Amygdala (tissue), 56 donors: ENCODE data around the gene JAZF1.
"Not testable (repeated sequence)": the region's sequence is repeated elsewhere in the genome, so short reads cannot be mapped to it uniquely, and the experiment has no call there.

Experiments used
- DNase-seq, 56 donors: peaks; one replicate each; lab custom pipeline; 2025; lab: John Stamatoyannopoulos, UW

JAZF1 gene

GRCh38 chr7:27929127-27929526, 251.5 kb downstream of the JAZF1 start:
- no peak for DNase-seq

- no peak for DNase-seq
These were observed 252.6 kb downstream of the JAZF1 start for GRCh38 chr7:27928001-27928400.

- DNase-seq = no peak
These were observed 254.9 kb downstream of the JAZF1 start for GRCh38 chr7:27925573-27926201.

GRCh38 chr7:27923642-27923980, 257.0 kb downstream of the JAZF1 start:
- no peak for DNase-seq

- no peak for DNase-seq
These were observed 257.5 kb downstream of the JAZF1 start for GRCh38 chr7:27922907-27923641.

GRCh38 chr7:27922389-27922788, 258.2 kb downstream of the JAZF1 start:
- DNase-seq = not testable (repeated sequence)

- DNase-seq = peak in 17 of 56 donors; percentile 3 to 57 (median 22)
These were observed 259.3 kb downstream of the JAZF1 start for GRCh38 chr7:27921081-27921836.

- DNase-seq = no peak
These were observed 260.2 kb downstream of the JAZF1 start for GRCh38 chr7:27920281-27920946.

GRCh38 chr7:27918503-27918902, 262.1 kb downstream of the JAZF1 start:
- DNase-seq = no peak

GRCh38 chr7:27917774-27918314, 262.8 kb downstream of the JAZF1 start:
- DNase-seq = no peak

- DNase-seq = no peak
These were observed 263.5 kb downstream of the JAZF1 start for GRCh38 chr7:27917119-27917518.

- DNase-seq = no peak
These were observed 264.2 kb downstream of the JAZF1 start for GRCh38 chr7:27916372-27916771.

- no peak for DNase-seq
These were observed 266.2 kb downstream of the JAZF1 start for GRCh38 chr7:27914409-27914808.

GRCh38 chr7:27912751-27913150, 267.8 kb downstream of the JAZF1 start:
- DNase-seq = no peak

- no peak for DNase-seq
These were observed 268.7 kb downstream of the JAZF1 start for GRCh38 chr7:27911920-27912319.

- DNase-seq = peak in 13 of 56 donors; percentile 4 to 38 (median 16)
These were observed 270.3 kb downstream of the JAZF1 start for GRCh38 chr7:27910326-27910725.

GRCh38 chr7:27908534-27909165, 271.9 kb downstream of the JAZF1 start:
- no peak for DNase-seq

GRCh38 chr7:27906385-27907091, 274.1 kb downstream of the JAZF1 start:
- DNase-seq = no peak

- no peak for DNase-seq
These were observed 274.6 kb downstream of the JAZF1 start for GRCh38 chr7:27905951-27906350.
